ENCODE results near the gene C6orf141.
"Not testable (repeated sequence)": the region's sequence is repeated elsewhere in the genome, so short reads cannot be mapped to it uniquely, and the experiment has no call there.

C6orf141 gene

GRCh38 chr6:49565855-49566254, 15.4 kb downstream of the C6orf141 start:
- in situ Hi-C loops (cut with MboI; ENCODE audit: low sequenced_read_pairs): no loop called here

GRCh38 chr6:49570474-49571079, 20.1 kb downstream of the C6orf141 start:
- in situ Hi-C loops (cut with MboI; ENCODE audit: low sequenced_read_pairs): no loop called here

DNA sequence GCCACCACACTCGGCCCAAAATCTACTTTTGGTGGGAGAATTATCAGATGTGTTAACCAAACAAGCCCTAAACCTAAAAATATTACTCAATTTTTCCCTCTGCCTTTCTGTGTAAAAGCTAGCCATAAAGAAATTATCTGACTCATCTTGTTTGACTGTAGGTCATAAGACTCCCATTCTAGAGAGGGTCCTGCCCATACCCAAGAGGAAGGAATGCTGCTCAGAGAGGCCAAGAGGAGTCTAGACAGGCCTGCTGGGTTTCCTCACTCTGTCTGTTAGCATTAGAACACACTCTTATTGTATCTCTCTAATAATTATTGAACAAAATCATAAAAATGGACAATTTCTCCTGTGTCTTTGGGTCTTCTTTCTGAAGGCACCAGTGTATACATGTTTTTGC, 26.1 kb downstream of the C6orf141 start:
- in situ Hi-C loops (cut with MboI; ENCODE audit: low sequenced_read_pairs): no loop called here

DNA sequence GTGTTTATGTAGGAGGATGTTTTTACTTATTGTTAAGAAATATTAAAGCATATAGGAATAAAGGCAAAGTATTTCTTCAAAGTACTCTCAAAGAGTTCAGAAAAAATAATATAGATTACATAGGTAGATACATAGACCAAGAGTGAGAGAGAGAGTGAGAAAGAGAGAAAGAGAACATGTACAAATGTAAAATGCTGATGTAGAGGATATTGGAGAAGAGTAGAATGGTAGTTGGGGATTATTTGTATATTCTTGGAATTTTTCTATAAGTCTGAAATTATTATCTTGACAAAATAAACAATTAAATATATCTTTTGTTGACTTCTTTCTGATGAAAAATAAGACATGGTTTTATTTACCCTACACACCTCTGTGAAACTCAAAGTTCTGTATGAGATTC, 29.2 kb downstream of the C6orf141 start:
- in situ Hi-C loops (cut with MboI; ENCODE audit: low sequenced_read_pairs): no loop called here

- in situ Hi-C loops (cut with MboI; ENCODE audit: low sequenced_read_pairs): no loop called here
These were observed 32.1 kb downstream of the C6orf141 start for GRCh38 chr6:49582529-49582928.

- in situ Hi-C loops (cut with MboI; ENCODE audit: low sequenced_read_pairs): not testable (repeated sequence)
These were observed 36.8 kb downstream of the C6orf141 start for GRCh38 chr6:49587262-49587661.

Measured in HL-60/S4 treated with retinoic acid at 250 ng/mL for 4 days and 3 days (cell line).